RKO (cell line): ENCODE measurements around the gene NUMB.

ENCODE experiments used
- DNase-seq: peaks from one replicate; pipeline ENCODE4 v3.0.0-alpha.2; 2016; ENCODE audit warnings: low spot score

The NUMB gene

DNA sequence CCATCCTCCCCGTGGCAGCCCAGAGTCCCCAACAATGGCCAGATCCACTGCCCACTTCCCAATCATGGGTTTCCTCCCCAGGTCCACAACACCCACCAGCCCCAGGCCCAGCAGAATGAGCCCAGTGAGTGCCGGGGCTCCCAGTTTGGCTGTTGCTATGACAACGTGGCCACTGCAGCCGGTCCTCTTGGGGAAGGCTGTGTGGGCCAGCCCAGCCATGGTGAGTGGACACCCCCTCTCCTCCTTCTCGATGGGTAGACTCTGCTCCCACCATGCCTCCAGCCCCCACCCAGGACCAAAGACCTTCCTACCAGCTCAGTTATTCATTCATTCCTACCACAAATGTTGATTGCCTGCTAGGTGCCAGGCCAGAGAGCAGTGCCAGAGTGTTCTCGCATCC is 197.3 kb downstream of the NUMB start:
- DNase-seq = no peak

DNA sequence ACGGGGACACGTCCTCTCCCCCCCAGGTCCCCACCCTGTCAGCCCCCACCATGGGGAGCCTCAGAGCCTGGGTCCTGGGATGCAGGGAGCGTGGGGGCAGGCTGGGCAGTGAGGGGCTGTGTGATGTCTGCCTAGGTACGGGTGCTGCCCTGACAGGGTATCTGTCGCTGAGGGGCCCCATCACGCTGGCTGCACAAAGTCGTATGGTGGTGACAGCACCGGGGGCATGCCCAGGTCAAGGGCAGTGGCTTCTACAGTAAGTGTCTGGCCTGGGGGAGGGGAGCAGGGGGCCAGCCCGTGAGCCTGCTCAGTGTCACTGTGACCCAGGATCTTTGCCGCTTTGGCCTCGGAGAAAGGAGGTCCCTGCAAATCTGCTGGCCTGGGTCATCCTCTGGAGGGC is 197.8 kb downstream of the NUMB start:
- DNase-seq = no peak

DNA sequence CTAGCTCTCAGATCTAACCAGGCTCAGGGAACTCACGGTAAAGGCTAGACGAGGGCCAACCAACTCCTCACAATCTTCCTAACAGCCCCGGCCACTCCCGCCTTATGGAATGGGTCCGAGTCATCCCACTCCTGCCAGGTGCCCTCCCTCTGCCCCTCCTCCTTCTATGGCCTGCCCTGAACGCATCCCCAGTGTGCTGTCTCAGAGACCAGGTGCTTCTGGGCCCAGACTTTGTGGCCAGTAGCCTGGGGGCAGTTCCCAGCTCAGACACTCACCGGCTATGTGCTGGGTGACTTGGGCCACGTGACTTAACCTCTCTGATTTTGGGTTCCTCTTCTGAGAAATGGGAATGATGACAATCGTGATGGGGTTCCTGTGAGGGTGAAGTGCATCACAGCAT is 198.5 kb downstream of the NUMB start:
- DNase-seq = no peak

DNA sequence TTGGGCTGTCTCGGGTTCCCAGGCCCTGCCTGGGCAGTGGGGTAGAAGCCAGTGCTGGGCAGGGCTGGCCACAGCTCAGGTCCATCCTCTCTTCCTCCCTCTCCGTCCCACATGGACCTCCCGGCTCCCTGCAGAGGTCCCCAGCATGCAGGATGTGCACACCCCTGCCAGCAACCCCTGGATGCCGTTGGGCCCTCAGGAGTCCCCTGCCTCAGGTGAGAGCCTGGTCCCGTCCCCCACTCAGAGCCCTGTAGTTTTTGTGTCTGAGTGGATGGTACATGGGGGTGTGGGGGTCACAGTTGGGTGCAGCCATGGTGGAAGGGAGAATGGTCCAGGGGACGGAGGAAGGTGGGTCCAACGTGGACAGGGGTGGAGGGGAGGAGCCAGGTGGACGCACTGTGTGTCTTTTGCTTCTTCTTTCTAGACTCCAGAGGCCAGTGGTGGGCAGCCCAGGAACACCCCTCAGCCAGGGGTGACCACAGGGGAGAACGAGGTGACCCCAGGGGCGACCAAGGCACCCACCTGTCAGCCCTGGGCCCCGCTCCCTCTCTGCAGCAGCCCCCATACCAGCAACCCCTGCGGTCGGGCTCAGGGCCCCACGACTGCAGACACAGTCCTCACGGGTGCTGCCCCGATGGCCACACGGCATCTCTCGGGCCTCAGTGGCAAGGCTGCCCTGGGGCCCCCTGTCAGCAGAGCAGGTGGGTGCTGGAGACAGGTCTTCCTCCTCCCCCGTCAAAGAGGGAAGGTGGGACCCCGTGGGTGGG is 199.3 kb downstream of the NUMB start:
- no peak for DNase-seq

DNA sequence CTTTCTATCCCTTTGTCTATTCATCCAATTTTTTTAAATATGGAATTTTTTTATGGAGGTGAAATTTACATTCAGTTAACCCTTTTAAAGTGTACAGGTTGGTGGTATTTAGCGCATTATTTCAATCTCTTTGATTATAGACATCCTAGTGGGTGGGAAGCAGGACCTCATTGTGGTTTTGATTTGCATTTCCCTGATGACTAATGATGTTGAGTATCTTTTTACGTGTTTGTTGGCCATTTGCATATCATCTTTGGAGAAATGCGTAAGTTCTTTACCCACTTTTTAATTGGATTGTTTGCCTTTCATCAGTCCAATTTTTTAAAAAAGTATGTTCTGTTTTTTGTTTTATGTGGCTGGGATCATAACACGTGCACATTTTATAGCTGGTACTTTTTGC is 200.3 kb downstream of the NUMB start:
- no peak for DNase-seq

DNA sequence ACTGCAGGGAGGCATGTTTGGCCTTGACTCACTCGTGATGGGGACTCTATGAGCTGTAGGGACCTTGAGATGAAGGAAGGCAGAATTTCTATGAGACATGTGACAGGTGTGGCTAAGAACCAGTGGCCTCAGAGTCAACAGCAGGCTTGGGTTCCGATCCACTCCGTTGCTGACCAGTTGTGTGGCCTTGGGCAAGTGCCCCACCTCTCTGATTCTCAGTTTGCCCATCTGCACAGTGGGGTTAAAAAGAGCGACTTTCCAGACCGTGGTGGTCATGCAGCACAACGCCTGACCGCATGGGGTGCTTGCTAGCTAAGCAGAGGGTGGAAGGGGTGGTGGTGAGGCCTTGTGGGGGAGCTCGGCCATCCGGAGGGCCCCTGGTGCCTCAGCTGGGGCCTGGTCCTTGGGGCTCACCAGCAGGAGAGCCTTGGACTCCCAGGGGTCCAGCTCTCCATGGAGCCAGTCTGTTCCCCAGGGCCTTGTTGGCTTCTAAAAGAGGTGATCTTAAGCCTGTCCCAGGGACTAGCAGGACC is 202.6 kb downstream of the NUMB start:
- no peak for DNase-seq

DNA sequence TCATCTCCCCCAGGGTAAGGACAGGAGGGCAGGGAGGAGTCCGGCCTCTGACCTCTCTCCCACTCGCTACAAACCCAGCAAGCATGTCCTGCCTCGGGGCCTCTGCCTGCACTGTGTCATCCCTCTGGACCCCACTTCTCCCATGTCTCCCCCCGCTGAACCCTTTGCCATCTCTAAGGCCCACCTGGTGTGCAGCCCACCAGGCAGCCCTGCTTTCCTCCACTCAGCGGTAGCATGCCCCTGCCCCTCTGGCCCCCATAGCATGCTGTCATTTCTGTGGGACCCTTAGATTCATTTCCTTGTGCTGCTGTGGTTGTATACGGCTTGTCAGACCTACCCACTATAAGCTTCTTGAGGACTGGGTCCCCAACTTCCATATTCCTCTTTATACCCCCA is 203.3 kb downstream of the NUMB start:
- DNase-seq = no peak

DNA sequence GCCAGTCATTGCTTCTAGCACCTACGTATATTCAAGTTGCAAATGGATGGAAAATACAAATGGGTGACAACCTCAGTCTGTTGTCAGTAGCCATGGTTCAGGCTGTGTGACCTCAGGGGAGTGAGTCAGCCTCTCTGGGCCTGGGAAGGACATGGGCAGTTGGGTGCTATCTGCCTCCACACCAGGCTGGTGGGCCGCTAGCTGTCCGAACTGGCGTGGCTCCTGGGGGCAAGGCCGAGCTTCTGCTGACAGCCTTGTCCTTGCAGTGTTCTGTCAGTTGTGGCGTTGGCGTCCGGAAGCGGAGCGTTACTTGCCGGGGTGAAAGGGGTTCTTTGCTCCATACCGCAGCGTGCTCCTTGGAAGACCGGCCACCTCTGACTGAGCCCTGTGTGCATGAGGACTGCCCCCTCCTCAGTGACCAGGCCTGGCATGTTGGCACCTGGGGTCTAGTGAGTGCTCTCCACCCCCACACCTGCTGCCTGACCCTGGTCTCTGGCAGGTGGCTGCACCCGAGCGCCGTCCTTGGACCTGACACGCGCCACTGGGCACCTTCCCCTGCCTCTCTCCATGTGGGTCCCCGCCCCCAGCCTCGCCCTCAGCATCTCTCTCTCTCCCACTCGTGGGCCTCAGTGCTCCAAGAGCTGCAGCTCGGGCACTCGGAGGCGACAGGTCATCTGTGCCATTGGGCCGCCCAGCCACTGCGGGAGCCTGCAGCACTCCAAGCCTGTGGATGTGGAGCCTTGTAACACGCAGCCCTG is 203.9 kb downstream of the NUMB start:
- no peak for DNase-seq

DNA sequence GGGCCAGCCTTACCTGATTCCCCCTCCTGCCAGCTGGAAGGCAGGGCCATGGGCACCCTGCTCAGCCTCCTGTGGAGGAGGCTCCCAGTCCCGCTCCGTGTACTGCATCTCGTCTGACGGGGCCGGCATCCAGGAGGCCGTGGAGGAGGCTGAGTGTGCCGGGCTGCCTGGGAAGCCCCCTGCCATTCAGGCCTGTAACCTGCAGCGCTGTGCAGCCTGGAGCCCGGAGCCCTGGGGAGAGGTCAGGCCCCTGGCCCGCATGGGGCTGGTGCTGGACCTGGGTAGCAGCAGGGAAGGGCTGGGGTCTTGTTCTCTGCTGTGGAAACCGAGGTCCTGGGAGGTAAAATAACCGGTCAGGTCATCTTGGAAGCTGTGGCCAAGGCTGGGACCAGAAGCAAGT is 204.6 kb downstream of the NUMB start:
- no peak for DNase-seq

DNA sequence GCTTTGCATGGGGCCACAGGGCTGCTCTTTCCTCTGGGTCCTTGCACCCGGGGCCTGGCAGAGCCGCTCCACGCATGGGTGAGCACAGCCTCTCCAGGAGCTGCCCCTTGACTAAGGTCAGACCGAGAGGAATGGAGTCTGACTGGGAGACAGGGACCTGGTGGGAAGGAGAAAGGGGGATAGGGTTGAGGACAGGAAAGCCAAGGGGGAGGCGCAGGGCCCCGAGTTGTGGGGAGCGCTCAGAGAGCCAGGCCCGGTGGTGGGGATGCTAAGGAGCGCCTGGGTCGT is 205.1 kb downstream of the NUMB start:
- no peak for DNase-seq

DNA sequence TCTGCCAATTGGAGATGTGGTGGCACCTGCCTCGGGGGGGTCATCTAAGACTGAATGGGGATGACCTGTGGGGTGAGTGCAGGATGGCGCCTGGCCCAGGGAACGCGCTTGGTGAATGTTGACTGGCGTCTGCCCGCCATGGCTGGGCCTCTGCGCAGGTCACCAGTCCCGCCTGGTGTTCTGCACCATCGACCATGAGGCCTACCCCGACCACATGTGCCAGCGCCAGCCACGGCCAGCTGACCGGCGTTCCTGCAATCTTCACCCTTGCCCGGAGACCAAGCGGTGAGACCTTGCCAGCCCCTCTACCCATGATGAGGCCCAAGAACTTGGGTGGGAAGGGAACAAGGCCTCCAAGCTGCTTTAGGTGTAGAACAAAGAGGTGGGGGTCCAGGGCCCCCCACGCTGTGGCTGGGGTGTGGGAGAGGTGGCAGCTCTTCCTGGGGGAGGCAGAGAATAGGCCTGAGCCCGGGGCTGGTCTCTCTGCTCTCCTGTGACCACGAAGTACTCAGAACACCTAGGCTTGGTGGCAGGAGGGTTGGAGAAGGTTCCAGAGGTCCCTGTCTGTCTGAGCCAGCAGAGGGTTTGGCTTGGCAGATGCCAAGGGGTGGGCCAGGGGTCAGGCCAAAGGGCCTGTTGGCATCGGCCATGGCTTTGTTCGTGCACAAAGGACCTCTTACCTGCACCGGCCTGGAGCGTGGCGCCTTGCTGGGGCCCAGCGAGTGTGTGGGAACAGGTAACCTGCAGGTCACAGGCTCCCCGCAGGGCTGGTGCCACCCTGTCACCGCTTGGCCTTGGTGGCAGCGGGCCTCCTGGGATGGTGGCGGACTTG is 205.6 kb downstream of the NUMB start:
- no peak for DNase-seq

DNA sequence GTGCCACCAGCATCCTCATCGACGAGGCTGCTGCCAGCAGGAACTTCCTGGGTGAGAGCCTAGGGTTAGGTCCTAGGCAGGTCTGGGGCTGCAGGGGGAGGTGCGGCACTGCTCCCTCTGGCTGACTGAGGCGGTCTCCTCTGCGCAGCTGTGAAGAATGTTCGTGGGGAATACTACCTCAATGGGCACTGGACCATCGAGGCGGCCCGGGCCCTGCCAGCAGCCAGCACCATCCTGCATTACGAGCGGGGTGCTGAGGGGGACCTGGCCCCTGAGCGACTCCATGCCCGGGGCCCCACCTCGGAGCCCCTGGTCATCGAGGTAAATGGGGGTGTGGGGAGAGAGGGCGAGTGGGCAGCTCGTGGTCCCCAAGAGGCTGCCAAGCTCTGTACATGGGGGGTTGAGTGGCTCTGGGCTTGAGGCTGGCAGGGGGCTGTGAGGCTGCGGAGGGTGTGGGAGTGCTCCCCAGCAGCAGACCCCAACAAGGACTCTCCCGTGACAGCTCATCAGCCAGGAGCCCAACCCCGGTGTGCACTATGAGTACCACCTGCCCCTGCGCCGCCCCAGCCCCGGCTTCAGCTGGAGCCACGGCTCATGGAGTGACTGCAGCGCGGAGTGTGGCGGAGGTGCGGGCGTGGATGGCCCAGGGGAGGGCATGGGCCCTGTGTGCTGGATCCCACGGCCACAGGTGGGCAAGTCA is 206.7 kb downstream of the NUMB start:
- DNase-seq = no peak

DNA sequence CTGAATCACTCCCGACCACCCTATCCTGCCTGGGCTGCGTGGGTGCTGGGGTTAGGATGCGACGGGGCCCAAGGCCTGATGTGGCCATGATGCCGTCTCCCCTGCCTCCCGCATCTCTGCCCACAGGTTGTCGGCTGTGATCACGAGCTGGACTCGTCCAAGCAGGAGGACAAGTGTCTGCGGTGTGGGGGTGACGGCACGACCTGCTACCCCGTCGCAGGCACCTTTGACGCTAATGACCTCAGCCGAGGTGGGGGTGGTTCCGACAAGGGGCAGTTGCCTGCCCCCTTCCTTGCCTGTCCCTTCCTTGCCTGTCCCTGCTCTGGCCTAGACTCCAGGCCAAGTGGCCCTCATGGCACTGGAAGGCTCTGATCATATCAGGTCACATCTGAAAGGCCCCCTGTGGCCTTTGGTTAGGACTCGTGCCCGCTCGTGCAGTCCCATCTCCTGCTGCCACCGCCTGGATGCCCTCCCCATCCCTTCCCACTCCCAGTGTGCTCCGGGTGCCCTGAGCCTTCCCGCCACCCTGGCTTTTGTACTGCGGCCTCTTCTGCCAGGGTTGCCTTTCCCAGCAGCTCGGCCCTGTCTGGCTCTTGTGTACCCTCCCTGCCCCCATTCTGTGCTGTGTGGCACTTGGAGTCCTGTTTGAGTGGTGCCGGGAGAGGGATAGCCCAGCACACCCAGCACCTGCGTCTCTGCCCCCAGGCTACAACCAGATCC is 207.4 kb downstream of the NUMB start:
- no peak for DNase-seq

DNA sequence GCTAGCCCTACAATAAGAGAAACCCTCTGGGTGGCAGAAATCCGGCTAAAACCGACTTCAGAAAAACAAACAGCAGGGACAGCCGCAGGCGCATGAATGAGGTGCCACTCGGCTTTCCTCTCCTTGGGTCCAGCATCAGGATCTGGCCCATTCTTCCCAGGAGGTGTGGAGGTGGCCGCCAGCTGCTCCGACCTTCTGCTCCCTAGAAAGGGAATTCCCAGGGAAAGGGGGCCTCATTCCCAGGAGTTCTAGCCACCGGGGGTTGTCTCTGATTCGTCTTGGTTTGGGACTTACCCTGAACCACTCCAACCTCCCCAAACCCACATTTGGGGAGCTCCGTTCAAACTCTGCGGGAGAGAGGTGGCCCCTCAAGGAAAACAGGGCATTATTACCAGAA is 208.0 kb downstream of the NUMB start:
- DNase-seq = no peak

DNA sequence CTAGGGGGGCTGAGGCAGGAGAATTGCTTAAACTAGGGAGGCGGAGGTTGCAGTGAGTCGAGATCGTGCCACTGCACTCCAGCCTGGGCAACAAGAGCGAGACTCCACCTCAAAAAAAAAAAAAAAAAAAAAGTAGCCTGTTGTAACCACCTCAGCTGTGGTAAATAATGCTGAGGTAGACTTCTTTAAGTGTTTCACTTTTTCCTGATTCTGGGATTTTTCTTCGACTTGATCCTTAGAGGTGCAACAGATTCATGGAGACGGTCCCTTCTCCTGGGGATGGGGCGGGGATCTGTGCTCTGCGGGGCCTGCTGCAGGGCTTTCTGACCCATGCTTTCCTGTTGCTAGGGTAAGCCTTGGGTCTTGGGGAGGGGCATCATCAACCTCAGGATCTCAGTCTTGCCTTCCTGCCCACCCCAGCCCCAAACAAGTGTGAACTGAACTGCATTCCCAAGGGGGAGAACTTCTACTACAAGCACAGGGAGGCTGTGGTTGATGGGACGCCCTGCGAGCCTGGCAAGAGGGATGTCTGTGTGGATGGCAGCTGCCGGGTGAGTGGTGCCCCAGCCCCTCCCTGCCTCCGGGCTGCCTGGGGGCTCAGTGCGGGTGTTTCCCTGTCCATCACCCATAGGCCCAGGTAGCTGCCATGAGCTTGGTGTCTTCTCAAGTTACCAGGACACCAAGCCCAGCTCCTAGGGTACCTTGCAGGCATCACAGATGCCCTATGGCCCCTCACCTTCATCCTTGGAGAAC is 208.6 kb downstream of the NUMB start:
- DNase-seq = no peak

DNA sequence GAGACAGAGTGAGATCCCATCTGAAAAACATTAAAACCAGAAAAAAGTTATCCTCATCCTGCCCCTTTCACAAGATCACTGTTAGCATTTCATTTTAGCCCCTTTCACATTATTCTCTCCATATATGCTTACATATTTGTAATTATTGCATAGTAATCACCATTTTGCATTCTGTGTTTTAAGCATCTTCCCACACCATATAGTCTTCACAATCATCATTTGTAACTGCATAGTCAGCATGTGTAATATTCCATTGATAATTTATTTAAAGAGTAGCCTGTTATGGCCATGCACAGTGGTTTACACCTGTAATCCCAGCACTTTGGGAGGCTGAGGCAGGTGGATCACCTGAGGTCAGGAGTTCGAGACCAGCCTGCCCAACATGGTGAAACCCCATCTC is 209.2 kb downstream of the NUMB start:
- DNase-seq = no peak

DNA sequence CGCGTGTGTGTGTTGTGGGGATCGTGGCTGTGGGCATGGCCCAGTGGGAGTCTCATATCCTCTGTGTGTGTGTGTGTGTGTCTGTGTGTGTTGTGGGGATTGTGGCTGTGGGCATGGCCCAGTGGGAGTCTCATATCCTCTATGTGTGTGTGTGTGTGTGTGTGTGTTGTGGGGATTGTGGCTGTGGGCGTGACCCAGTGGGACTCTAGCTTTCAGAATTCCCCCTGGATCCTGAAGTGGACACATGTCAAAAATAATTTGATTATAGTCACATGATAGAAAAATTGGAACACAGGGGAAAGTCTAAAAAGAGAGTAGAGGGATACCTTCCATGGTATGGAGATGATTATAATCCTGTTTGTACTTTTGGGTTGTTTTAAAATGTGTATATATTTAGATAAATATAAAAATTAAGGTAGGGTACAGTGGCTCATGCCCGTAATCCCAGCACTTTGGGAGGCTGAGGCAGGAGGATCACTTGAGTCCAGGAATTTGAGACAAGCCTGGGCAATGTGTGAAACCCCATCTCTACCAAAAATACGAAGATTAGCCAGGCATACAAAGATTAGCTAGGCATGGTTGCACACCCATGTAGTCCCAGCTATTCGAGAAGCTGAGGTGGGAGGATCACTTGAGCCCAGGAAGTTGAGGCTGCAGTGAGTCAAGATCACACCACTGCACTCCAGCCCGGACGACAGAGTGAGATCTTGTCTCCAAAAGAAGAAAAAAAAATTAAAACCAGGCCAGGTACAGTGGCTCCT is 210.1 kb downstream of the NUMB start:
- no peak for DNase-seq

DNA sequence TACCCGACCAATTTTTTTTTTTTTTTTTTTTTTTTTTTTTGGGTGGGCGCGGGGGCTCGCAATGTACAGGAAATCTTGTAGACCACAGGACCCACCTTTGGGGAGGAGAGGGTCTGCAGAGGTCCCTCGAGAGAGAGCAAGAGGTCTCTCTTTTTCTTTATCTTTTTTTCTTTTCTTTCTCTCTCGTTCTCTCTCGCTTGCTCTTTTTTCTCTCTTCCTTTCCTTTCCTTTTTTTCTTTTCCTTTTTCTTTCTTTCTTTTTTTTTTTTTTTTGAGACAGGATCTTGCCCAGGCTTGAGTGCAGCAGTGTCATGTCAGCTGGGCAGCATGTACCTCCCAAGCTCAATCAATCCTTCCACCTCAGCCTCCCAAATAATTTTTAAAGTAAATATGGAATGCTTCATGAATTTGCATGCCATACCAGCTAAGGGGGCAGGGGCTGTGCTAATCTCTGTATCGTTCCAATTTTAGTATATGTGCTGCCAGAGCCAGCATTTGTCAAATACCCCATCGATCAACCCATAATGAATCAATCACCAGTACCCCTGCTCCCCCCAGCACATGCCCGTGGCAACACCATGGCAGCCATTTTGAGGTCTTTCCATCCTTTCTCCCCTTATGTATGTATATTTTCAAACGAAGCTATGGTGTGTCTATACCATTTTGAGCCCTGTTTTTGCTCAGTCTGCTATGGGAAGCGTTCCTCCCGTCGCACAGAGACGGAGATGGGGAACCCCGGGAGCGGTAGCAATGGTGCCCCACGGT is 211.8 kb downstream of the NUMB start:
- no peak for DNase-seq
